22Rv1 (cell line): ENCODE results near the gene NPY1R.
A peak's percentile ranks its signal among the peaks of the same experiment; 100 is the strongest.

Experiments used
- ZFX ChIP-seq: fragments of 450-650 bp; IDR thresholded peaks from 2 replicates; pipeline ENCODE4 v1.6.1; 2017; ENCODE audit warnings: antibody characterized with exemption, borderline replicate concordance
- TF ChIP-seq, protein P1 (sequence below): fragments of 450-650 bp; IDR thresholded peaks from 2 replicates; pipeline ENCODE4 v1.5.1; 2017; ENCODE audit warnings: mild to moderate bottlenecking

- TF ChIP-seq, protein P1, sequence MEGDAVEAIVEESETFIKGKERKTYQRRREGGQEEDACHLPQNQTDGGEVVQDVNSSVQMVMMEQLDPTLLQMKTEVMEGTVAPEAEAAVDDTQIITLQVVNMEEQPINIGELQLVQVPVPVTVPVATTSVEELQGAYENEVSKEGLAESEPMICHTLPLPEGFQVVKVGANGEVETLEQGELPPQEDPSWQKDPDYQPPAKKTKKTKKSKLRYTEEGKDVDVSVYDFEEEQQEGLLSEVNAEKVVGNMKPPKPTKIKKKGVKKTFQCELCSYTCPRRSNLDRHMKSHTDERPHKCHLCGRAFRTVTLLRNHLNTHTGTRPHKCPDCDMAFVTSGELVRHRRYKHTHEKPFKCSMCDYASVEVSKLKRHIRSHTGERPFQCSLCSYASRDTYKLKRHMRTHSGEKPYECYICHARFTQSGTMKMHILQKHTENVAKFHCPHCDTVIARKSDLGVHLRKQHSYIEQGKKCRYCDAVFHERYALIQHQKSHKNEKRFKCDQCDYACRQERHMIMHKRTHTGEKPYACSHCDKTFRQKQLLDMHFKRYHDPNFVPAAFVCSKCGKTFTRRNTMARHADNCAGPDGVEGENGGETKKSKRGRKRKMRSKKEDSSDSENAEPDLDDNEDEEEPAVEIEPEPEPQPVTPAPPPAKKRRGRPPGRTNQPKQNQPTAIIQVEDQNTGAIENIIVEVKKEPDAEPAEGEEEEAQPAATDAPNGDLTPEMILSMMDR, result peak; percentile 87
- TF ChIP-seq ZFX, result no peak
Measured at GRCh38 chr4:163332526-163333406, at the start of gene NPY1R.
